HPDE6-E6E7 (cell line): ENCODE data around the gene UBE2H.
A peak's percentile ranks its signal among the peaks of the same experiment; 100 is the strongest.
"Not testable (repeated sequence)": the region's sequence is repeated elsewhere in the genome, so short reads cannot be mapped to it uniquely, and the experiment has no call there.

Experiments
- DNase-seq: peaks from one replicate; pipeline ENCODE4 v3.0.0; 2011; ENCODE audit warnings: missing footprints; ENCODE audit errors: extremely low spot score

Gene UBE2H

GRCh38 chr7:129874722-129875121 lies 78.0 kb downstream of the UBE2H start:
- DNase-seq: no peak

- no peak for DNase-seq
These were observed 80.7 kb downstream of the UBE2H start for GRCh38 chr7:129872054-129872453.

- no peak for DNase-seq
These were observed 82.1 kb downstream of the UBE2H start for GRCh38 chr7:129870668-129871067.

GRCh38 chr7:129866251-129866650 lies 86.5 kb downstream of the UBE2H start:
- DNase-seq: no peak

GRCh38 chr7:129865925-129866201 lies 86.9 kb downstream of the UBE2H start:
- DNase-seq: no peak

- no peak for DNase-seq
These were observed 87.5 kb downstream of the UBE2H start for GRCh38 chr7:129865093-129865924.

- not testable (repeated sequence) for DNase-seq
These were observed 88.1 kb downstream of the UBE2H start for GRCh38 chr7:129864676-129865075.

GRCh38 chr7:129864042-129864441 lies 88.7 kb downstream of the UBE2H start:
- no peak for DNase-seq

GRCh38 chr7:129862682-129863081 lies 90.1 kb downstream of the UBE2H start:
- DNase-seq: no peak

GRCh38 chr7:129860784-129861183 lies 92.0 kb downstream of the UBE2H start:
- not testable (repeated sequence) for DNase-seq

GRCh38 chr7:129859183-129859582 lies 93.6 kb downstream of the UBE2H start:
- DNase-seq: no peak

GRCh38 chr7:129858490-129858889 lies 94.3 kb downstream of the UBE2H start:
- DNase-seq: no peak

GRCh38 chr7:129857313-129857712 lies 95.4 kb downstream of the UBE2H start:
- DNase-seq: no peak

GRCh38 chr7:129855935-129856717 lies 96.6 kb downstream of the UBE2H start:
- DNase-seq: no peak

GRCh38 chr7:129855234-129855673 lies 97.5 kb downstream of the UBE2H start:
- DNase-seq: no peak

- no peak for DNase-seq
These were observed 98.4 kb downstream of the UBE2H start for GRCh38 chr7:129854401-129854800.

- DNase-seq: peak; percentile 45
These were observed 99.0 kb downstream of the UBE2H start for GRCh38 chr7:129853661-129854268.

GRCh38 chr7:129851809-129852208 lies 101.0 kb downstream of the UBE2H start:
- DNase-seq: no peak

- no peak for DNase-seq
These were observed 101.6 kb downstream of the UBE2H start for GRCh38 chr7:129851174-129851573.

GRCh38 chr7:129848436-129848835 lies 104.3 kb downstream of the UBE2H start:
- DNase-seq: no peak

GRCh38 chr7:129845972-129846327 lies 106.8 kb downstream of the UBE2H start:
- peak; percentile 67 for DNase-seq

- no peak for DNase-seq
These were observed 107.4 kb downstream of the UBE2H start for GRCh38 chr7:129845178-129845971.
